Measurements from ENCODE around the gene PITPNC1. TPM values are rescaled to one million over a fixed set of nuclear protein-coding genes. Genes with fewer than 3 reads are reported as not detected.
"Not testable (repeated sequence)": the region's sequence is repeated elsewhere in the genome, so short reads cannot be mapped to it uniquely, and the experiment has no call there.

PITPNC1 gene
- total RNA-seq, 1 experiment from 2014 or later, result 40.1 TPM

GRCh38 chr17:67576471-67577115 lies 199.5 kb downstream of the PITPNC1 start:
- H3K27ac Mint-ChIP-seq (ENCODE audit: low read depth, unreplicated experiment), result no peak overlapping the region
- no peaks in the 10 kb centered on the region for H3K36me3 Mint-ChIP-seq (ENCODE audit: insufficient read depth, unreplicated experiment)
- CTCF ChIA-PET, result no interaction called here
- TF ChIP-seq CTCF (IDR thresholded peaks at IDR 0.05; ENCODE audit: unreplicated experiment), result no peak
- no peaks in the 10 kb centered on the region for H3K27me3 Mint-ChIP-seq (ENCODE audit: insufficient read depth, unreplicated experiment)
- no peak overlapping the region for H3K4me3 Mint-ChIP-seq (ENCODE audit: unreplicated experiment)
- POLR2A ChIA-PET, result no interaction called here
- no peaks in the 10 kb centered on the region for H3K4me1 Mint-ChIP-seq (ENCODE audit: insufficient read depth, unreplicated experiment)
- DNase-seq (ENCODE audit: unreplicated experiment), result no peak
- no TSS peak for BruUV-seq (replicated peaks)
- intact Hi-C loops (cut with micrococcal nuclease), result no loop called here
- no peaks in the 10 kb centered on the region for H3K9me3 Mint-ChIP-seq (ENCODE audit: unreplicated experiment)

- no peak overlapping the region for H3K27ac Mint-ChIP-seq (ENCODE audit: low read depth, unreplicated experiment)
- H3K27me3 Mint-ChIP-seq (ENCODE audit: insufficient read depth, unreplicated experiment), result no peaks in the 10 kb centered on the region
- TF ChIP-seq CTCF (IDR thresholded peaks at IDR 0.05; ENCODE audit: unreplicated experiment), result no peak
- no peaks in the 10 kb centered on the region for H3K4me1 Mint-ChIP-seq (ENCODE audit: insufficient read depth, unreplicated experiment)
- no peaks in the 10 kb centered on the region for H3K9me3 Mint-ChIP-seq (ENCODE audit: unreplicated experiment)
- BruUV-seq (replicated peaks), result no TSS peak
- CTCF ChIA-PET, result no interaction called here
- H3K36me3 Mint-ChIP-seq (ENCODE audit: insufficient read depth, unreplicated experiment), result no peaks in the 10 kb centered on the region
- POLR2A ChIA-PET, result no interaction called here
- no peak for DNase-seq (ENCODE audit: unreplicated experiment)
- no peak overlapping the region for H3K4me3 Mint-ChIP-seq (ENCODE audit: unreplicated experiment)
- intact Hi-C loops (cut with micrococcal nuclease), result no loop called here
Observed at GRCh38 chr17:67577429-67578141, 200.5 kb downstream of the PITPNC1 start.

- Mint-ChIP-seq H3K4me3 (ENCODE audit: unreplicated experiment) (no peak overlapping the region), H3K27ac (ENCODE audit: low read depth, unreplicated experiment) (no peak overlapping the region), H3K36me3 (ENCODE audit: insufficient read depth, unreplicated experiment) (no peaks in the 10 kb centered on the region), H3K4me1 (ENCODE audit: insufficient read depth, unreplicated experiment) (no peaks in the 10 kb centered on the region), H3K27me3 (ENCODE audit: insufficient read depth, unreplicated experiment) (no peaks in the 10 kb centered on the region), H3K9me3 (ENCODE audit: unreplicated experiment) (no peaks in the 10 kb centered on the region)
- no TSS peak for BruUV-seq (replicated peaks)
- TF ChIP-seq CTCF (IDR thresholded peaks at IDR 0.05; ENCODE audit: unreplicated experiment), result no peak
- CTCF ChIA-PET, result no interaction called here
- intact Hi-C loops (cut with micrococcal nuclease), result no loop called here
- no peak for DNase-seq (ENCODE audit: unreplicated experiment)
- POLR2A ChIA-PET, result no interaction called here
Observed at GRCh38 chr17:67578142-67578457, 201.0 kb downstream of the PITPNC1 start.

DNA sequence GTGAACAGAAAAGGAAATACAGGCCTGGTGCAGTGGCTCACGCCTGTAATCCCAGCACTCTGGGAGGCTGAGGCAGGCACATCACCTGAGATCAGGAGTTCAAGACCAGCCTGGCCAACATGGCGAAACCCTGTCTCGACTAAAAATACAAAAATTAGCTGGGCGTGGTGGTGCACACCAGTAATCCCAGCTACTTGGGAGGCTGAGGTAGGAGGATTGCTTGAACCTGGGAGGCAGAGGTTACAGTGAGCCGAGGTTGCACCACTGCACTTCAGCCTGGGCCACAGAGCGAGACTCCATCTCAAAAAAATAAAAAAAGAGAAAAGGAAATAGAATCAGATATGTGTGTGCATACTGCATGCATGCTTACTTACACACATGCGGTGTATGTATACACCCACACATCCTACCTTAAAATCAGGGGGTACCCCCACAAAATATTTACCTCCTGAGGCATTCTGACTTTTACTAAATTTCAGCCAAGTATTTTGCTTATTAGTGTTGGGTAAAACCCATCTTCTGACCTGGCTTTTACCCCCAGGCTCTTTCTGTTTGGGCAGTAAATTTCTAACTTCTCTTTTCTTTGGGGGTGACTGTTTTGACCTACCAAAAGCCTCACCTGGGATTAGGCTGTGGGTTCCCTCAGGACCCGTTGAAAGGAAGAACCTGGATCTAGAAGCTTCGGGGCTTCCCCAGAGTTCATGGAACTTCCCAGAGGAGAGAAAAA lies 201.8 kb downstream of the PITPNC1 start:
- H3K36me3 Mint-ChIP-seq (ENCODE audit: insufficient read depth, unreplicated experiment); intact Hi-C loops (cut with micrococcal nuclease); H3K4me3 Mint-ChIP-seq (ENCODE audit: unreplicated experiment); DNase-seq (ENCODE audit: unreplicated experiment); H3K9me3 Mint-ChIP-seq (ENCODE audit: unreplicated experiment); H3K4me1 Mint-ChIP-seq (ENCODE audit: insufficient read depth, unreplicated experiment); H3K27ac Mint-ChIP-seq (ENCODE audit: low read depth, unreplicated experiment); H3K27me3 Mint-ChIP-seq (ENCODE audit: insufficient read depth, unreplicated experiment); BruUV-seq (replicated peaks): not testable (repeated sequence)
- CTCF ChIA-PET, result interaction anchor here (0.6 kb wide), 1 partner anchor 379 kb away, joined by 5 read pairs; no protein-coding TSS in a partner anchor
- POLR2A ChIA-PET, result interaction anchor here (0.5 kb wide), 1 partner anchor 1339 kb away, joined by 3 read pairs; no protein-coding TSS in a partner anchor

All from MCF 10A (cell line).